ENCODE measurements around the gene MINDY1. TPM values are rescaled to one million over a fixed set of nuclear protein-coding genes. Genes with fewer than 3 reads are reported as not detected.

MINDY1 gene
- total RNA-seq, 1 donor from 2014 or later, result 15.4 TPM

DNA sequence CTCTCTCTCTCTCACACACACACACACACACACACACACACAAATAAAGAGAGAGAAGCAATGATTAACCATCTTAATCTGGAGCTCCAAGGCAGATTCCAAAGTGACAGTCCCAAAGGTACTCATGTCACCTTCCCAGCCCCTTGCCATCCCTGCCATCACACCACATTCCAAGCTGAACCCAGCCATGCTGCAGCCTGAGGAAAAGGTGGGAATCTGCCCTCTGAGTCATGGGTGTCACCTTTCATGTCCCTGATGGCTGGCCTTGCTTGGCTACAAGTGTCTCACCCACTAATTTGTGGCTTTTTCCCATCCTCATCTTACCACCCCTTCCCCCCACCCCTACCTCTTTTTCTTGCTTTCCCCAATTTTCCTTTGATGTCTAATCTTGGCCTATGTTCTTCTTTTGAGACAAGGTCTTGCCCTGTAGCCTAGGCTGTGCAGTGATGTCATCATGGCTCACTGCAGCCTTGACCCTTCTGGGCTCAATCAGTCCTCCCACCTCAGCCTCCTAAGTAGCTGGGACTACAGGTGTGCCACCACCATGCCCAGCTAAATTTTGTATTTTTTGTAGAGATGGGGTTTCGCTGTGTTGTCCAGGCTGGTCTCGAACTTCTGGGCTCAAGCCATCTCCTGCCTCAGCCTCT, 21.4 kb downstream of the MINDY1 start:
- no peak for DNase-seq

DNA sequence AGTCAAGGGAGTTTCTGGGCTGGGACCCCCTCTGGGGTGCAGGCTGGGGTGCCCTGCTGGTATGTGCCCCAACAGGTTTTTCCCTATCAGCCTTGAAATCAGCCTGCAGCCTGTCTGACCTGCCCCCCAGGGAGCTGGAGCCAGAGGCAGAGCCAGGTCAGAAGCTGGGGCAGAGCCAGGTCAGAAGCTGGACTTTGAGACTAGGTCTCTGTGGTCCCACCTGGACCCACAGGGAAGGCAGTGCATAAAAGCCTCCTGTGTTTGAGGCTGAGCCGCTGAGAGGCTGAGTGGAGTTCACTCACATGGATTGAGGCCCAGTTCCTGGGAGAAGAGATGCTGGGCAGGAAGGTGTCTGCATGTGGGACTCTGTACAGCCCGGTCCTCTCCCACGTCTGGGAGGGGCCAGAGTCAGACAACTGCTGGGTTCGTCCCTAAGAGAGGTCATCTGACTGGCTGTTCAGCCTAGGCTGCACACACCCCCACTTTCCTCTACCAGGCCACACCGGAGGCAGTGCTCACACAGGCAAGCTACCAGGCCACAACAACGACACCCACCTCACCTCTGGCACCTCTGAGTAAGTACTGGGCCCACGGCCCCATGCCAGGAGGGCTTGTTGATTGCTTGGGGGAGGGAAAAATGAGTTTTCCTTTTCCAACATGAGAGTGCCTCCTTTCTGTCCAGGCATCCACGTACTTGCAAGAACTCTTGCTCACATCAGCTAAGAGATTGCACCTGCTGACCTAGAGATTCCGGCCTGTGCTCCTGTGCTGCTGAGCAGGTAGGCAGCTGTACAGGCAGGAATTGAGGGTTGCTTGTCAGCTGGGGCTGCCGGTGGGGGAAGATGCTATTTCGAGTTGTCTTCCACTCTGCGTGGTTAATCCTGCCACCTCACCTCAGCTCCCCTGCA, 24.6 kb downstream of the MINDY1 start, which contains the start of gene ANXA9:
Gene ANXA9, plus strand, starts transcription at position 488 of the 908 bp plus-strand sequence. CDS start 814 bp downstream, outside the sequence.
- DNase-seq, result no peak

DNA sequence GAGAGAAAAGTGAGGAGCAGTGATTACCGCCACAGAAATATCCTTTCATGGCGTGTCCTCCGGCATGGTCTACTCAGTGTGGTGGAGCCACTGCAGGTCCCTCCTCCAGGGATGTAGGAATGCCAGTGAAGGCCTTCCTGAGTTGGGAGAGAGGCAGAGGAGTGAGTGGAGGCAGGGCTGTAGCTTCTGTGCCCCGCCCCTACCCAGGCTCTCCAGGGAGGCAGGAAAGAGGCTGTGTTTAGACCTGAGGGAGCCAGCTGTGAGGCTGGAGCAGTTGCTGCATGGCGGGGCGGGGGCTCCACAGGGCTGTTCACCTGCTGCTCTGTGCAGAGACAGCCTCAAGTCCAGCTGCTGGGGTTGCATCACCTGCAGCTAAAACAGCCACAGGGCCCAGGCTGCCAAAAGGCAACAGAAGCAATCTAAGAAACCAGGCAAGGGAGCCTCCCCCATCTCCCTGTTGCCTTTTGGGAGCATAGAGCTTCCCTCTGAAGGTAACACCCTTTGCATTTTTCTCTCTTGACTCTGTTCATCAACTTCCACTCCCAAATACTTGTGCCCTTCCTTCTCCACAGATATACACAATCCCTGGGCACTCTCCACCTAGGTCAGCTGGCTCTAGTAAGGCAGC, 25.4 kb downstream of the MINDY1 start:
- DNase-seq, result peak; percentile 43

DNA sequence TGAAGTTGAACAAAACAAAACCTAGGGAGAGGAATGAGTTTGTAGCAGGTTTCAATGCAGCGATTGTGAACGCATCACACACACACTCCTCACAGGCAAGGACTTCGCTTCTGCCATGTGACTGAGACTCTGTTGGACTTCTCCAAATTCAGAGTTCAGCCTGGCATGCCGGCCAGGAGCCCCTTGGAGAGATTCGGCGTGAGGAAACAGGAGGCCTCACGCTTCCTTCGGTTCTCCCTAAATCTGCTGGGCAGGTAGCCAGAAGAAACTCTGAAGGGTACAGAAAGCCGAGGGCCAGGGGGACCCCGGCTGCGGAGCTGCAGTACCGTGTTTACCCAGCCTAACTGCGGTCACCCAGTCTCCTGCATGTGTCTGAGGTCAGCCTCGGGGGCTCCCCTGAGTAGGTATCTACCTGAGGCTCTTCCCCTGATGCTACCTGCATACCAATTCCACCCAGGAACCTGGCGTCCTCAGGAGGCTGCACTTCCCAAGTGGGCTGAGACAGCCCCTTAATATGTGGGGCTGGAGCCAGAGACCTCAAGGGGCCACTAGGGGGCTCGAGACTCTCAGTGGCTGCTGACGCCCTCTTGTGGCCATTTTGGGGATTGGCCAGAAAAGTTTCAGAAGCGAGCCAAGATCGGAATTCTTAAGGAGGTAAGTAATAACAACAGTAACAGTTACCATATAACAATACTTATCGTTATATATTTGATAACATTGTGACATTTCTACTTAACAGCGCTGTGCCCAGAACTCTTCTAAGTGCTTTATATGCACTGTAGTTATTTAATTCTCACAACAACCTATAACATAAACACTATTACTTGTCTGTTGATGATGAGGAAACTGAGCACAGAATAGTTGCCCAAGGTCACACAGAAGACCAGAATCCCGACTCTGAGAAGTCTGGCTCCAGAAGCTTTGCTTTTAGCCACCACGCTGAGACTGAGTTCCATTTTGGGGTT, 27.3 kb downstream of the MINDY1 start:
- peak; percentile 97 for DNase-seq

DNA sequence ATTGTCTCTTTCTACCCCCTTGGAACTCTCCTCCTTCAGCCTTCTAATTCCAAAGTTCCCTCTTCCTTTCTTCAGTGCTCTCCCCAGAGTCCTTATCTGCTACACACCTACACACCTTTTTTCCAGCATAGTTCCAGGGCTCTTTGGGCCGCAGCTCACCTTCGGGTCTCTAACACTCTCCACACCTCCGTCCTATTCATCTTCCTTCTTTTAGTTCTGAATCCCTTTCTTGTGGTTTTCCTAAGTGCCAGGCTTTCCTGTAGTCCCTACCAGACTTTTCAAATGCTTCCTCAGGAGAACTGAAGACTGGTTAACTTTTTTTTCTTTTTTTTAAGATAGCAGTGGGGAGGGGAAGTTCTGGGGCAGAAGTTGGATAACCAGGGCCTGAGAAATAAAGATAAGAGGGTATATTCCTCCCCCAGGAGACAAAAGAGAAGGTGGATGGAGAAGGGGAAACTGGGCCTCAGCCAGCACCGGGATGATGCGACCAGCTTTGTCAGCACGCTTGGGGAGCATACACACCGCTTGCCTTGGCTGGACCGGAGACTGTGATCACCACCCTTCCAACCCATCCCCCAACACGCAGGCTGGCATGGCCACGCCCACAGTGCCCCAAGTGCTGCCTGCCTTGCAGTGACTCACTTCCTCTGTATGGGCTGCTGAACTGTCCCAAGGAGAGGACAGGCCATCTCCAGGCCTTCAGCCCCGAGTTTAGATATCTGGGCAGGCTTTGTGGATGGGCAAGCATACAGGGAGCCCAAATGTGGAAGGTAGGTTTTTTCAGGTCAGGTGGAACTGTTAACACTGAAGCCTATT, 29.6 kb downstream of the MINDY1 start:
- DNase-seq, result peak; percentile 40

DNA sequence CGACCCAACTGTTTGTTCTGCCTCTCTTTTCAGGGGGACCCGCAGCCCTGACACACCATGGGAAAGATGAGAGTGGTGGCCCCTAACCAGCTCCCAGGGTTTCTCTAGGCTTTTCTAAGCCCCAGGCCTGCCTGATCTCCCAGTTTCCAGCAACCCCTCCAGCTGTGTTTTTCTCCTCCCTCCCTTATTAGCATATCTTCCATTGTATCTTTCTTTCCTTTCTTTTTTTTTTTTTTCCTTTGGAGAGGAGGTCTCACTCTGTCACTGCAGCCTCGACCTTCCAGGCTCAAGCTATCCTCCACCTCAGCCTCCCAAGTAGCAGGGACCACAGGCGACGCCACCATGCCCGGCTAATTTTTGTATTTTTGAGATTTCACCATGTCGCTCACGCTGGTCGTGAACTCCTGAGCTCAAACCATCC, 30.3 kb downstream of the MINDY1 start:
- DNase-seq, result no peak

DNA sequence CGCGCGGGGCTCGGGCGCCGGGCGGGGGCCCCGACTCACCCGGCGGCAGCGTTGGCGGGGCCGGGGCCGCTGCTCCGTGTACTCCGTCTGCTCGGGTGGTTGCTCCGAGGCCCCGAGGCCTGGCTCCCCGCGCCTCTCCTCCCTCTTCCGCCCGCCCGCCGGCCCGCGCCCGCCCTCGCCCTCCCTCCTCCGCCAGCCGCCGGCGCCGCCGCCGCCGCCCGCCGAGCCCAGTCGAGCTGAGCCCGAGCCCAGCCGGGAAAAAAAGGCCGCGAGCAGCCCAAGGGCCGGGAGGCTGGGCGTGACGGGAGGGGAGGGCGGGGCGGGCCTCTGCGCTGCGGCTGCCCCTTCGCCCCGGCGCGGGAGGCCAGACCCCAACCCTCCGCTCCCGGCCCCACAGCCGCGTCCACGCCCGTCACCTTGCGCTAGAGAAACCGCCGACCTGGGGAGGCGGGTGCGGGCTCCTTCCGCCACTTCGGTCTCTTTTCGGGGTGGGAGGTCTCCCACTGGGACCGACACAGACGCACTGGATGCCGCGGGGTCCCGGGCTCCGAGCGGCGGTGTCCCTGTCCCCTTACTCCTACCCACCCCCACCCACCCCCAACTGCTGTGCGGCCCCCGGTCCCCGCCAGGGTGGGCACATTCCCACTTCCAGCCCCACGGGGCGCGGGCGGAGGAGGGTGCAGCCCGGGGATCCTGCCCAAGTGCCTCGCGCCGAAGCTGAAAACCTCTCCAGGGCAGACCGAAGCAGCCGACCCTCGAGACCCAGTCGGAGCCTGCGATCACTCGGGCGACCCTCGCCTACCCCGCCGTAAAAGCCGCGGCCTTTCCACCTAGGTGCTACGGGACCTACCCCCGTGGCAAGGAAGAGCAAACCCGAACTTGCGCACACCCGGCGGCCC, 31.9 kb downstream of the MINDY1 start, which contains the start of gene CERS2:
Gene CERS2, minus strand, starts transcription at position 256 of the 899 bp plus-strand sequence. CDS start 5,745 bp downstream, outside the sequence.
- DNase-seq, result peak; percentile 92

DNA sequence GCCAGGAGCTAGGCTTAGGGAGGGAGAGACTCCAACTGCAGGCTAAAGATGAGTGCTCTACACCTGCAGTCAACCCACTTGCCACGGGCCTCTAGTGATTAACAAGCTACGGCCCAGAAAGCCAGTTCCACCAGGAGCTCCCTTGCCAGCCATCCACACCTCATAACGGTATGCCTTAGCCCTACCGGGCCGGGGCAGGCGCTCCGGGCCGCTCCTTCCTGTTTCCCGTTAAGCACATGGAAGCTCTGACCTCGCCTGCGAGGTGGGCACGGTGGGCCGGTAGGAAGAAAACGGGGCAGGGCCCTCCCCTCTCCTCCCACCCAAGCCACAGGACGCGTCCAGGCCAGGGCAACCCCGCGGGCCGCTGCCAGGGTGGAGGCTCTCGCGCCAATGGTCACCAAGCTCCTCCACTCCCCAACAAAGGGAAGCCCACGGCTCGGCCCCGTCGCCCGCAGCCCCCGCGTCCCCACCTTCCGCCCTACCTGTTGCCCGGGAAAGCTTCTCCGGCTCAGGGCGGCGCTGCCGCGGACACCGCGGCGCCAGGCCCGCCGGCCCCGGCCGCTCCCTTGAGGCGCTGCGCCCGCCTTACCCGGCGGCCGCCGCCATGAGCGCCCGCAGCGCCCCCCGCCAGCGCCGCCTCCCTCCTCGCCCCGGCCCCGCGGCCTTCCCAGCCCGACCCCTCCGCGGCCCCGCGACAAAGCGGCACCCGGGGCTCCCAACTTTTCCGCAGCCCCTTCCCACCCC, 32.7 kb downstream of the MINDY1 start:
- DNase-seq, result peak; percentile 34

DNA sequence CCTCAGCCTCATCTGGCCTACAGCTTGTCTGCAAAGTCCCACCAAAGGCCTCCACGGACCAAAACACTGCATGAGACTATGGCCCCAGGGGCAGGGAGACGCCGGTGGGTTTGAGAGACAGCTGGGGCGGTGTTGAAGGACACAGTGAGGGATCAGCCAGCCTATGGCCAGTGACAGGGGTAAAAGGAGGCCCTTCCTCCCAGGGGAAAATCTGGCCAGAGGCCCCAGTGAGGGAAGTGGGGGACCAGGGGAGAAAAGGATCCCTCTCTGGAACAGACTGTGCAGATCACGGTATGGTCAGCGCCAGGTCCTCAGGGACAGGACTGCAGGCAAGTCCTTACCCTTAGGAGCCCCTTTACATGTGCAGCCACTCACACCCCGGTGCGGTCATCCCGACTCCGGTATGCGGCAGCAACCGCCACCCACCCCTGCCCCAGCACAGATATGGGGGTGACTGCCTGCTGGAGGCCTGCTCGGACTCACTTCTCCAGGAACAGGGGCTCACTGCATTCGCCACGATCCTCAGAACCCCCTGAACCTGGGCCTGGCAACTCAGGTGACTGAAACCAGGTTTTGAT, 33.4 kb downstream of the MINDY1 start:
- no peak for DNase-seq

DNA sequence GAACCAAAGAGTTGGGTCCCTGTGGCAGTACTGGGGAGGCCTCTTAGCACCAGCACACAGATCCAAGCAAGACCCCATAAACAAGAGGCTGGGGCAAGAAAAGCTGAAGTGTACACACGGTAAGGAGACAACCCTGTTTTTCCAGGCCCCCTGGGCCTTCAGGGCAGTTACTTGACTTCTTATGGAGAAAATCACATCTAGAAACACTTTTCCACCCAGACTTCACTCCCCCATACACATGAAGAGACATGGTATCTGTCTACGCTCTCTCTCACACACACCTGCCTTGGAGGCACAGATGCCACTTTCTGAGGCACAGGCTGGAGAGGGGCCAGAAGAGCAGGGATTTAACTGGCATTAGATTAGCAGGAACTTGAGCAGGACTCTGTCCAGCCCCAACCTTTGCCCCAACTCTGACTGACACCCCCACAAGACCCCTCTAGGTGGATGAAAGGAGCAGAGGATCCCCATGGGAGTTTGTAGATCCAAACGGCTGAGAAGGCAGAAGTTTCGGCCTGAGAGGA, 34.2 kb downstream of the MINDY1 start:
- peak; percentile 42 for DNase-seq

DNA sequence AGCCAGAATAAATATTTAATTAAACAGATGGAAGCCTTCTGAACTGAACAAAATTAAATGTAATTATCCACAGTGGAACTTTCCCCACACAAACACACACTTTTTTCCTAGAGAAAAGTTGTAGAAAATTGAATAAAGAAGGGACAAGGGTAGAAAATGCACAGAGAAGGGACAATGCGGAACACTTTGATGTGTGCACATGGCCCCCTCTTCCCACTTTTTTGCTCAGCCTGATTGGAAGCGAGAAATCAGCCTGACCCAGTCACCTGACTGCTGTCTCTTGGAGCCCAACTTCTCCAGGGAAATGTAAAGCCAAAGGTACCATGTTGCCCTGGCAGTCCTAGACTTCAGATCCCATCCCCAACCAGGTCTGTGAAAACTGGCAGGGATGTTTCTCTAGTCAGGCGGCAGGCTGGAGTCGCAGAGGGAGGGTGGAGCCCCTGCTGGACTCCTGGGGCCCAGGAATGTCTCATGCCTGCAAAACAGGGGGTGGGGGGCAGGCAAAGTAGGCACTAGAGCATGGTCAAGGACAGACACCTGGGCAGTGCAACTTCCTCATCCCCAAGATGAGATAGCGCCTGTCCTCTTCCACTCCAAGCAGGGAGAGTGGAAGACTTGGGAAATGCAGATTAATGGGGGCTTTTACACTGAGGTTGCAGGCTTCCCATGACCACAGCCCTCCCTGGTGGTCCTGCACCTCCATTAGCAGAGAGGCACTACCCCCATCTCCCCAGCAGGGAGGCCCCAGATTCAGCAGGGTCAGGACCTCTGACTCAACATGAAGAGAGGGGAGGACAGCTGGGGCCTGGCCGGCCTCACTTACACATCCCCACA, 34.9 kb downstream of the MINDY1 start:
- DNase-seq, result no peak

DNA sequence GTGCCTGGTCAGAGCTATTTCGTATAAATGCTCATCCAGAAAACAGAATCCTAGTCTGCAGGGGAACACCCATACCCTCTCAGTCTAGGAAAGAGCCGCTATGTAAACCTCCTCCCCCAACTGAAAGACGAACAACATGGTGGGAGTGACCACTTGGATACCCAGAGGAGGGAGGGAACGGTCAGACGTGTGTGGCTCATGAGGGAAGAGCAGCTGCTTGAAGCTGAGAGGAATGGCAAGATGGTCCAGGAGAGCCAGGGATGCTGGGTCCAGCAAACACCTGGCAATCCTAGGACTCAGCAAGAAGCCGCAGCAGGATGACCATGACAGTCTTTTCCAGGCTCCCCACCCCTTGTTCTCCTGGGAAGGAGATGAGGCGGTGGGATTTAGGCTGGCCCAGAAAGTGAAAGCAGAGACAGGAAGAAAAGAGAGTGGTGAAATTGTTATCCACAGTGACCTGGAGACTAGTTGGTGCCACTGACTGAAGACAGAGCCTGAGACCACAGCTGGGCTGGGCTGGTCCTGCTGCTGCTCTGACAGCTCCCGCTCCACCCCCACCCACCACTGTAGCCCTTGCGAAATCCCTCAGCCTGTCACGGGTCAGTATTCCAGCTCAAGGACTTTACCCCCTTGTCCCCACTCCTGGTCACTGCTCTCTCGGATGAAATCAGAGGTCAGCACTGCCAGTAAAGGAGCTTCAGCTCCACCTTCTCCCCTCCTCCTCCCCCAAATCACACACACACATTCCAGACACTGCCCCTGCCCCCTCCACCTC, 35.7 kb downstream of the MINDY1 start:
- DNase-seq, result peak; percentile 31

DNA sequence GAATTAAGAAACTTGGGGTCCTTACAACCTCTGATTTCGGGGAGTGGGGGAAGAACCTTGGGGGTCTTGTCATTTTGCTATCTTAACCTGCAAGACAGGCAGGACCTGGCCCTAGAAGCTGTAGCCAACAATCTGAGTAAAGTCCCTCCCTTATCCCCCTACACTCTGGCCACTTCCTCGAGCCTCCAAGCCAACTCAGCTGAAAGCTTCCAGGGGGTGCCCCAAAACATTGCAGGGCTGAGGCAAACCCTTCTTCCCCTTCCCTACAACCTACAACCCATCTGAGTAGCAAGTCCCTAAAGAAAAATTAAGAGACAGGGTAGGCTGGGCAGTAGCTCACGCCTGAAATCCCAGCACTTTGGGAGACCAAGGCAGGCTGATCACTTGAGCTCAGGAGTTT, 37.1 kb downstream of the MINDY1 start:
- no peak for DNase-seq

DNA sequence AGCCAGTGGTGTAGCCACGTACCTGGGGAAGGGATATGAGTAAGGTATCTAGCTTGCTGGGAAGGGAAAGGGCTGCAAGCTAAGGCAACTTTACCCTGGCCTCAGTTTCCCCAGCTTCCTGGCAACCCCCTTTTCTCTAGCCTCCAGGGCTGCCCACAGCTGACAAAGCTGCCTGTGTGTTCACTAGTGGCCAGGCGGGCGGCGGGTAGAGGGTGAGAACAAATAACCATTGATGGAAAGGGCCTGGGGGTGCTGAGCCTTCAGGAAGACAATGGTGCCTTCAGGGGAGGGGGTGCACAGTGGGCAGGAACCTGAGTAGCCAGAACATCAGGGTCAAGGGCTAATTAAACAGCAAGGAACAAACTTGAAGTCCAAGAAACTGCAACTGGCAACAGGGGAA, 38.2 kb downstream of the MINDY1 start:
- no peak for DNase-seq

DNA sequence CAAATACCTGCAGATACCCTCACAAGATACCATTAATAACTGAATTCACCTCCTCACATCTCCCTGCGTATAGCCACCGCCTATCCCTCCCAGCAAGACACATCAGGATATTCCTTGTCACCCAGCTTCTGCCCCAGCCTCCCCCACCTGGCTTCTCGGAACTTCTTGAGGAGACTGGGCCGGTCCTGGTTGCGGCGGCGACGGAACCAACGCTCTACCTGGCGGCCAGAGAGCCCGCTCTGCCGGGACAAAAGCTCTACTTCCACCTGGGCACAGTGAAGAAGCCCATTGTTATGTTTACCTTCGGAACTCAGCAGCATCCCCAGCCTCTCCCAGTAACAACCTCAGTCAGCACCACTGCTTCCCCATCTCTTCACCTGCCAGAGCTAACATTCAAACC, 38.8 kb downstream of the MINDY1 start:
- DNase-seq, result no peak

DNA sequence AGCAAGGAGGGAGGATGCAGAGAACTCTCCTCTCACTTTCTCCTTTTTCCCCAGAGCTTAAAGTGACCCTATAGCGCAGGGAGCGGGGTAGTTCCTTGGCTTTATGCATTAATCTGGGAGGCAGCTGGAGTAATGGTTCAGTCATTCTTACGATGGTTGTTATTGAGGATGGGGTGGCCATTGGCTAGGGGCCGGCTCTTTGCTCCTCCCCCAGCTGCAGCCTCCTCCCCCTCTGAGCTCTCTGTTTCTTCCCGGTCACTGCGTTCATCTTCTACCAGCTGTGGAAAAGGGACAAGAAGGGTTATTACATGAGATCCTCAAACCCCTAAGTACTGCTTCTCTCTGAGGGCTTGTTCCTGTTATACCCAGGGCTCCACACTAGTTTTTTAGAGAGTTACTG, 40.7 kb downstream of the MINDY1 start:
- no peak for DNase-seq

All from tongue (tissue), 2 donors.